HUES64 (cell line): Measurements from ENCODE around the gene FADS3.

Experiments used
- H3K27ac ChIP-seq: 2 replicates; pipeline ENCODE4 v1.7.0; 2013; ENCODE audit warnings: low read depth, low read length, inconsistent platforms
- H3K27me3 ChIP-seq: 2 replicates; pipeline ENCODE4 v1.6.1; 2013; ENCODE audit warnings: mild to moderate bottlenecking, low read length; ENCODE audit not compliant: insufficient read depth
- H3K36me3 ChIP-seq: 2 replicates; pipeline ENCODE4 v1.6.1; 2013; ENCODE audit warnings: mild to moderate bottlenecking, low read length; ENCODE audit not compliant: insufficient read depth
- H3K4me1 ChIP-seq: 2 replicates; pipeline ENCODE4 v1.6.1; 2013; ENCODE audit warnings: mild to moderate bottlenecking, low read length, moderate library complexity; ENCODE audit not compliant: insufficient read depth
- H3K4me3 ChIP-seq: 2 replicates; pipeline ENCODE4 v1.5.1; 2013; ENCODE audit warnings: mild to moderate bottlenecking, low read length, moderate library complexity
- H3K9ac ChIP-seq: 2 replicates; pipeline ENCODE4 v1.6.1; 2013; ENCODE audit warnings: mild to moderate bottlenecking, low read depth, low read length
- H3K9me3 ChIP-seq: 2 replicates; pipeline ENCODE4 v1.6.1; 2013; ENCODE audit warnings: low read depth, low read length; ENCODE audit not compliant: insufficient read depth
- WGBS: fragments of 150-250, 120-280 bp; methylation state at CpG from one replicate; pipeline ENCODE4 v1.1.7; 2013; ENCODE audit warnings: missing lambda C conversion rate; 5-methylcytosine and 5-hydroxymethylcytosine counted together

The FADS3 gene

GRCh38 chr11:61905801-61906521, 14.6 kb upstream of the FADS3 start:
- H3K9me3 ChIP-seq, result no peaks in the 10 kb centered on the region
- no peaks in the 10 kb centered on the region for H3K36me3 ChIP-seq
- peaks cover 14% of the 10 kb centered on the region for H3K4me1 ChIP-seq
- 92% methylated on average over 14 of the region's 14 CpGs for WGBS
- H3K27ac ChIP-seq, result no peak overlapping the region
- H3K9ac ChIP-seq, result no peak overlapping the region
- no peaks in the 10 kb centered on the region for H3K27me3 ChIP-seq
- no peak overlapping the region for H3K4me3 ChIP-seq

- Histone ChIP-seq H3K27ac (no peak overlapping the region), H3K4me1 (peaks cover 14% of the 10 kb centered on the region), H3K9ac (no peak overlapping the region; the same call in 1 of the 2 replicates), H3K27me3 (no peaks in the 10 kb centered on the region), H3K36me3 (no peaks in the 10 kb centered on the region), H3K9me3 (no peaks in the 10 kb centered on the region), H3K4me3 (no peak overlapping the region)
- 91% methylated on average over 13 of the region's 13 CpGs for WGBS
Measured at GRCh38 chr11:61905067-61905696, 13.8 kb upstream of the FADS3 start.

GRCh38 chr11:61904539-61905048, 13.2 kb upstream of the FADS3 start:
- H3K9me3 ChIP-seq, result no peaks in the 10 kb centered on the region
- H3K4me1 ChIP-seq, result peaks cover 14% of the 10 kb centered on the region
- H3K27me3 ChIP-seq, result no peaks in the 10 kb centered on the region
- 44% methylated on average over 19 of the region's 19 CpGs for WGBS
- H3K4me3 ChIP-seq, result peak overlapping the region; percentile 27
- no peak overlapping the region for H3K9ac ChIP-seq
- no peaks in the 10 kb centered on the region for H3K36me3 ChIP-seq
- no peak overlapping the region for H3K27ac ChIP-seq

DNA sequence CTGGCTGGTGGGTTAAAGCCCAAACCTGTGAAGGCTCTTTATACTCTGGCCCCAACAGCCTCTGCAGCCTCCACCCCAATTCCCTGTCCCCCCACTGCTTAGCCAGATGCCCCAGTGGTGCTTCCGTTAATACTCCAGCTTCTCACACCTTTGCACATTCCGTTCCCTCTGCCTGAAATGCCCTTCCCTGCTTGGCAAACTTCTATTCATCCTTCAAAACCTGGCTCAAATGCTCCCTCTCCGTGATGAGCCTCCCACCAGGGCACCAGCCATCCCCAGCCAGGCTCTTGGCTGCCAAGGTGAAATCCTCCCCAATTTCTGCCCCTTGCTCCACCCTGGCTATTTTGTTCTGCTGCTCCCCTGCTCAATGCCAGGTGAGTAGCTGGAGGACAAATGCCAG, 12.5 kb upstream of the FADS3 start:
- whole genome bisulfite sequencing, result 90% methylated on average over 3 of the region's 3 CpGs
- Histone ChIP-seq H3K4me1 (peaks cover 9% of the 10 kb centered on the region), H3K27me3 (no peaks in the 10 kb centered on the region), H3K27ac (no peak overlapping the region), H3K9me3 (no peaks in the 10 kb centered on the region), H3K9ac (no peak overlapping the region), H3K4me3 (no peak overlapping the region), H3K36me3 (no peaks in the 10 kb centered on the region)

DNA sequence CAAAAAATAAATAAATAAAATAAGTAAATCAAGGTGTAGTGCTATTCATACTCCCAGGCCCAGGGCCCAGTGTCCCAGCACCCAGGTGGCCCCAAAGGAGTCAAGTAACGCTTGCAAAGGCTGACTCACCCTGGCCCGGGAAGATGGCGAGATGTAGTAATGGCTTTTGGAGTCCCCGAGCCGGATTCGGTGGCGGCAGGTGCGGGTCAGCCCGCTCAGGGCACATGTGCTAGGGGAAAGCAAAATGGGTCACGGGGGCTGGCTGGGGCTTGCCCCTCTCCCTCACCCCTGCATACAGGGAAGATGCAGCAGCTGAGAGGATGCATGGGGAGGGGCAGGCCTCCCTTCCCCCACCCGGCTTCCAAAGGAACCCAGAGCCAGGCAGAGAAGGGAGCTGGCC, 11.0 kb upstream of the FADS3 start:
- H3K9ac ChIP-seq, result no peak overlapping the region
- no peaks in the 10 kb centered on the region for H3K36me3 ChIP-seq
- peaks cover 5% of the 10 kb centered on the region for H3K4me1 ChIP-seq
- no peaks in the 10 kb centered on the region for H3K9me3 ChIP-seq
- H3K4me3 ChIP-seq, result no peak overlapping the region
- no peak overlapping the region for H3K27ac ChIP-seq
- H3K27me3 ChIP-seq, result no peaks in the 10 kb centered on the region
- 95% methylated on average over 10 of the region's 11 CpGs for WGBS

- Histone ChIP-seq H3K9me3 (no peaks in the 10 kb centered on the region), H3K4me3 (no peak overlapping the region), H3K27me3 (no peaks in the 10 kb centered on the region), H3K36me3 (no peaks in the 10 kb centered on the region), H3K9ac (no peak overlapping the region), H3K4me1 (peaks cover 5% of the 10 kb centered on the region), H3K27ac (no peak overlapping the region)
- 86% methylated on average over 10 of the region's 10 CpGs for WGBS
Measured at GRCh38 chr11:61901397-61901796, 10.1 kb upstream of the FADS3 start.

DNA sequence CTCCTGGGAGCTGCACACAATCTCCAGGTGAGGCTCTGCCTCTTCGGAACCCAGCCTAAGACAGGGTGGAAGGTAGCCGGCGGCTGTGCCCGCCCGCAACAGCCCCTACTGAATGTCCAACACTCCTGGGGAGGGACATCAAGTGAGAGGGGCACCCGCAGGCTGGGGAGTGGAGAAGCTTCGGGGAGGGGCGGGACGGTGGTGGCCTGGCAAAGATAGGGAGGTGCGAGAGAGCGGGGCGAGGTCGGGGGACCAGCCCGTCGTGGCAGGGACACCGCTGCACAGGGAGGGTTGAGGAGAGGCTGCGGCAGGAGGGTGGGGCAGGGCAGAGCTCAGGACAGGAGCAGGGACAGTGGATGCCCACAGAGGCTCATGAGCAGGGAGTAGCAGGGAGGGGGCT, 8.9 kb upstream of the FADS3 start:
- Histone ChIP-seq H3K27me3 (no peaks in the 10 kb centered on the region), H3K4me3 (no peak overlapping the region), H3K36me3 (no peaks in the 10 kb centered on the region), H3K4me1 (peaks cover 5% of the 10 kb centered on the region), H3K9ac (no peak overlapping the region), H3K27ac (no peak overlapping the region), H3K9me3 (no peaks in the 10 kb centered on the region)
- WGBS, result 94% methylated on average over 17 of the region's 17 CpGs

GRCh38 chr11:61899146-61899841, 7.9 kb upstream of the FADS3 start:
- Histone ChIP-seq H3K9ac (no peak overlapping the region), H3K9me3 (no peaks in the 10 kb centered on the region), H3K4me3 (no peak overlapping the region), H3K4me1 (peaks cover 3% of the 10 kb centered on the region; the same call in 1 of the 2 replicates), H3K36me3 (no peaks in the 10 kb centered on the region), H3K27ac (no peak overlapping the region), H3K27me3 (no peaks in the 10 kb centered on the region)
- 57% methylated on average over 27 of the region's 27 CpGs for WGBS

- Histone ChIP-seq H3K9me3 (no peaks in the 10 kb centered on the region), H3K4me1 (no peaks in the 10 kb centered on the region; the same call in 1 of the 2 replicates), H3K4me3 (no peak overlapping the region), H3K9ac (no peak overlapping the region), H3K27ac (no peak overlapping the region), H3K27me3 (no peaks in the 10 kb centered on the region), H3K36me3 (no peaks in the 10 kb centered on the region)
- 89% methylated on average over 9 of the region's 9 CpGs for WGBS
Measured at GRCh38 chr11:61898247-61898582, 6.9 kb upstream of the FADS3 start.

DNA sequence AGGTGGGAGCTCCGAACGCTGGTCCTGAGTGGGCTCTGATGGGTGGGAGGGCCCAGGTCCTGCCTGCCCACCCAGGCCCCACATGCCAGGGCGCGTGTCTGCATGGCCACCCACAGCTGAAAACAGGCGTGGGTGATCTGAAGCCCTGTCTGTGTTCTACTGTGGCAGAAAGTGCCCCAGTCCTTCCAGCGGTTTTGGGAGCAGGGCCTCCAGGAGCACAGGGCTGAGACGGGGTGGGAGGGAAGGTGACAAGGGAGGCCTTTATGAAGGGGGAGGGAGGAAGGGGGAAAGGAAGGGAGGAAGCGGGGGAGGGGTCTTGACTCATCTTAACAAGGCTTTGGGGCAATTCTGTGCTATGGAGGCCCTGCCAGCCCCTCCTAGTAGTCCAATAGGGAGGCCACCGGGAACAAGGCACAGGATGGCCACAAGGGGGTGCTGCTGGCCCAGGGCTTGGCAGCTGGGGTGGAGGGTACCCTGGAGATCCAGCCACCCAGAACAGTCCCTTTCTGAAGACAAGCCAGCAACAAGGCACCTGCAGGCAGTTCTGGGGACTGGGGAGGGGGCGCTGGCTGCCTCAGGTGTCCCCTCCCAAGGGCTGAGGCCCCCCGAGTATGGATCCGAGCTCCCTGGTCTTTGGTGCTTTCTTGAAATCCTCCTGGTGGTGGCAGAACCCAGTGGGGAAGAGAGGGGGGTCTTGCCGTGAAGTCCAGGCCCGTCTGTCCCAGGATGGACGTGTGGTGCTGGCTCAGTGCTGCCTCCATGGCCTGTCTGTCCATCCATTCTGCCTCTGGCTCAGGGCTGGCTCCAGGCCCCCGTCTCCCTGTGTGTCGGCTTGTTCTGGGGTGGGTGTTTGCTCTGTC, 6.3 kb upstream of the FADS3 start:
- H3K4me3 ChIP-seq, result no peak overlapping the region
- no peaks in the 10 kb centered on the region for H3K36me3 ChIP-seq
- no peaks in the 10 kb centered on the region for H3K9me3 ChIP-seq
- no peaks in the 10 kb centered on the region for H3K27me3 ChIP-seq
- no peaks in the 10 kb centered on the region; the same call in 1 of the 2 replicates for H3K4me1 ChIP-seq
- no peak overlapping the region for H3K9ac ChIP-seq
- H3K27ac ChIP-seq, result no peak overlapping the region
- 62% methylated on average over 17 of the region's 17 CpGs for WGBS
